Effector memory CD4-positive, alpha-beta T cell (primary cell): Measurements from ENCODE around the gene LCORL.

Experiments used
- DNase-seq, 3 donors: peaks; one replicate each; pipeline ENCODE4 v3.0.0-alpha.2; 2020
- H3K27ac ChIP-seq: 2 replicates; pipeline ENCODE4 v1.7.0; 2013; ENCODE audit warnings: mild to moderate bottlenecking, low read length, moderate library complexity; ENCODE audit not compliant: insufficient read depth, poor library complexity, severe bottlenecking
- H3K27me3 ChIP-seq: replicated peaks from 2 replicates; pipeline ENCODE4 v1.7.0; 2013; ENCODE audit warnings: mild to moderate bottlenecking, low read length; ENCODE audit not compliant: insufficient read depth, control insufficient read depth, poor library complexity, severe bottlenecking
- H3K36me3 ChIP-seq: 2 replicates; pipeline ENCODE4 v1.7.0; 2013; ENCODE audit warnings: mild to moderate bottlenecking, low read length, moderate library complexity; ENCODE audit not compliant: control insufficient read depth, insufficient read depth
- H3K4me1 ChIP-seq: 2 replicates; pipeline ENCODE4 v1.7.0; 2013; ENCODE audit warnings: low read length, mild to moderate bottlenecking; ENCODE audit not compliant: control insufficient read depth, insufficient read depth, poor library complexity, severe bottlenecking
- H3K4me3 ChIP-seq: 2 replicates; pipeline ENCODE4 v1.7.0; 2013; ENCODE audit warnings: low read length, low read depth, mild to moderate bottlenecking; ENCODE audit not compliant: insufficient read depth, poor library complexity, severe bottlenecking
- H3K9me3 ChIP-seq: 2 replicates; pipeline ENCODE4 v1.7.0; 2013; ENCODE audit warnings: mild to moderate bottlenecking, low read length, moderate library complexity; ENCODE audit not compliant: control insufficient read depth

Gene LCORL

GRCh38 chr4:17981063-17981462 is 40.5 kb downstream of the LCORL start:
- no peak for DNase-seq
- no peak overlapping the region for H3K4me3 ChIP-seq
- no peak overlapping the region for H3K27ac ChIP-seq
- no peaks in the 10 kb centered on the region for H3K4me1 ChIP-seq
- H3K36me3 ChIP-seq: no peaks in the 10 kb centered on the region
- no peaks in the 10 kb centered on the region for H3K9me3 ChIP-seq
- no peaks in the 10 kb centered on the region for H3K27me3 ChIP-seq

GRCh38 chr4:17968721-17969120 is 52.8 kb downstream of the LCORL start:
- H3K4me1 ChIP-seq: no peaks in the 10 kb centered on the region
- no peaks in the 10 kb centered on the region for H3K36me3 ChIP-seq
- no peak overlapping the region for H3K27ac ChIP-seq
- H3K4me3 ChIP-seq: no peak overlapping the region
- no peaks in the 10 kb centered on the region for H3K27me3 ChIP-seq
- H3K9me3 ChIP-seq: no peaks in the 10 kb centered on the region
- DNase-seq: no peak

DNA sequence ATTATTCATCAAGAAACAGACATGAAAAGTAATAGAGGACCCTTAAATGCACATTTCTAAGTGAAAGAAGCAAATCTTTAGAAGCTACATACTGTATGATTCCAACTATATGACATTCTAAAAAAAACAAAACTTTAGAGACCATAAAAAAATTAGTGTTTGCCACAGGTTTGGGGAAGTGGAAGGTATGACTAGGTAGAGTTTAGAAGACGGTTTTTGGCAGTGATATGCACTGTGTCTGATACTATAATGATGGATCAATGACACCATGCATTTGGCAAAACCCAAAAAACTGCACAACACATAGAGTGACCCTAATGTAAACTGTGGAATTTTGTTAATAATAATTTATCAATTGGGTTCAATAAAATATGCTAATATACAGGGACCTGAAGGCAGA is 54.5 kb downstream of the LCORL start:
- no peaks in the 10 kb centered on the region for H3K4me1 ChIP-seq
- no peak for DNase-seq
- no peak overlapping the region for H3K4me3 ChIP-seq
- no peaks in the 10 kb centered on the region for H3K27me3 ChIP-seq
- no peaks in the 10 kb centered on the region for H3K36me3 ChIP-seq
- no peak overlapping the region for H3K27ac ChIP-seq
- H3K9me3 ChIP-seq: no peaks in the 10 kb centered on the region

DNA sequence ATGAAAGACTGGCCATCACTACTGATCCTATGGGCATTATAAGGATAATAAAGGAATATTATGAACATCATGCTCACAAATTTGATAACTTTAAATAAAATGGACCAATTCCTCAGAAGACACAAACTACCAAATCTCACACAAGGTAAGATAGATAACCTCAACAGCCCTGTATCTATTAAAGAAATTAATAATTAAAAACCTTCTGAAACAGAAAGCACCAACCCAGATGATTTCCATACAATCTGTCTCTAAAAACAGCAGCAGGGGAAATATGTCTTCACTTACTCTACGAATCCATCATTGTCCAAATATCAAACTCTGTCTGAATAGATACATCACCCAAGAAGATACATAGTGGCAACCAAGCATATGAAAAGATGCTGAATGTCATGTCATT is 55.2 kb downstream of the LCORL start:
- no peak for DNase-seq

DNA sequence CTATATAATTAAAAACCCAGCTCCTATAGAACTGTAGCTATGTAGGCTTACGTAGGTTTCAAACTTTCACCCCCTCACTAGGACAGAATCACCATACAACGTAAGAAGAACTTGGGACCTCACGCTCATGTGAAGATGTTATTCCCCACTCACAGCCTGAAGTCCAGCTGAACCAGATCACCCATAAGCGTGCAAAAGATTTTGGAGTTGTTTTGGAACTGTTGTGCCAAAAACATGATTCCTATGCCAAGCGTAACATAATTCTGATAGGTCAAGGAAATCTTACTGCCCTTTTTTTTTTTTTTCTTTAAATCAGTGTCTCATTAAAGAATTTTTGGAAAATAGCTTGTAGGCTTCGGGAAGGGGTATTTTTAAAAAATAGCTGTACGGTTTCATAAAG is 57.0 kb downstream of the LCORL start:
- DNase-seq: no peak

More for the DNA sequence above, 55.2 kb downstream of the LCORL start:
- no peak overlapping the region for H3K27ac ChIP-seq
- no peaks in the 10 kb centered on the region for H3K9me3 ChIP-seq
- no peaks in the 10 kb centered on the region for H3K27me3 ChIP-seq
- no peak overlapping the region for H3K4me3 ChIP-seq
- no peaks in the 10 kb centered on the region for H3K36me3 ChIP-seq
- H3K4me1 ChIP-seq: no peaks in the 10 kb centered on the region

GRCh38 chr4:17962171-17962570 is 59.4 kb downstream of the LCORL start:
- Histone ChIP-seq H3K4me3 (no peak overlapping the region), H3K36me3 (peaks cover 2% of the 10 kb centered on the region), H3K27ac (no peak overlapping the region), H3K4me1 (no peaks in the 10 kb centered on the region), H3K9me3 (no peaks in the 10 kb centered on the region), H3K27me3 (no peaks in the 10 kb centered on the region)
- no peak for DNase-seq

More for the DNA sequence above, 57.0 kb downstream of the LCORL start:
- Histone ChIP-seq H3K9me3 (no peaks in the 10 kb centered on the region), H3K4me3 (no peak overlapping the region), H3K36me3 (no peaks in the 10 kb centered on the region), H3K4me1 (no peaks in the 10 kb centered on the region), H3K27ac (no peak overlapping the region), H3K27me3 (no peaks in the 10 kb centered on the region)

- no peaks in the 10 kb centered on the region for H3K9me3 ChIP-seq
- H3K27ac ChIP-seq: no peak overlapping the region
- no peak overlapping the region for H3K4me3 ChIP-seq
- DNase-seq: no peak
- H3K27me3 ChIP-seq: no peaks in the 10 kb centered on the region
- peaks cover 5% of the 10 kb centered on the region for H3K36me3 ChIP-seq
- no peaks in the 10 kb centered on the region for H3K4me1 ChIP-seq
These were observed 60.3 kb downstream of the LCORL start for GRCh38 chr4:17961249-17961648.

- H3K4me1 ChIP-seq: no peaks in the 10 kb centered on the region
- peaks cover 5% of the 10 kb centered on the region for H3K36me3 ChIP-seq
- no peaks in the 10 kb centered on the region for H3K9me3 ChIP-seq
- DNase-seq: no peak
- H3K4me3 ChIP-seq: no peak overlapping the region
- H3K27ac ChIP-seq: no peak overlapping the region
- H3K27me3 ChIP-seq: no peaks in the 10 kb centered on the region
These were observed 63.4 kb downstream of the LCORL start for GRCh38 chr4:17958181-17958580.

- Histone ChIP-seq H3K36me3 (peaks cover 5% of the 10 kb centered on the region), H3K27ac (no peak overlapping the region)
These were observed 63.9 kb downstream of the LCORL start for GRCh38 chr4:17957688-17958087.

DNA sequence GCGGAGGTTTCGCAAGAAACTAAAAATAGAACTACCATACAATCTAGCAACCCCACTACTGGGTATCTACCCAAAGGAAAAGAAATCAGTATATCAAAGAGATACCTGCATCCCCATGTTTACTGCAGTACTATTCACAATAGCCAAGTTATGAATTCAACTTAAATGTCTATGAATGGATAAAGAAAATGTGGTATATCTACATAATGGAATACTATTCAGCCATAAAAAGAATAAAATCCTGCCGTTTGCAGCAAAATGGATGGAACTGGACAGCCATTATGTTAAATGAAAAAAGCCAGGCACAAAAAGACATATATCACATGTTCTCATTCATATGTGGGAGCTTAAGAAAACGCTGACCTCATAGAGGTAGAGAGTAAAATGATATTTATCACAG is 65.3 kb downstream of the LCORL start:
- DNase-seq: no peak
- H3K36me3 ChIP-seq: peaks cover 5% of the 10 kb centered on the region

More at GRCh38 chr4:17957688-17958087, 63.9 kb downstream of the LCORL start:
- no peaks in the 10 kb centered on the region for H3K27me3 ChIP-seq
- DNase-seq: no peak
- no peaks in the 10 kb centered on the region for H3K9me3 ChIP-seq
- no peaks in the 10 kb centered on the region for H3K4me1 ChIP-seq
- H3K4me3 ChIP-seq: no peak overlapping the region

DNA sequence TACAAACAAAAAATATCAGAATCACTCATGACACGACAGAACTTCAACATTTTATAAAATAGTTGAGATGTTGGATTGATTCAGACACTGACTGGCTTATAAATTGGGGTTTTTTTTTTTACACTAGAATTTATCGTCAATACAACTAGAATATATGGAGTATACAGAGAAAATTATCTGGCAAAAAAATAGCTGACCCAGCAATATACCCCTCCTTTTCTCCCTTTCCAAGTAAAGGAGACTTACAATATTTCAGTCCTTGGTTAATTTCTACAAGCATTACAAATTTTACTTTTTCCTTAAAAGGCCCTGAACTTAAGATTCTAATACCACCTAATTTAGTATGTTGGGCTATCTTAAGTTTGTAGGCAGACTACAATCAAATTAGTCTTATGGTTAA is 76.3 kb downstream of the LCORL start:
- no peak for DNase-seq
- no peaks in the 10 kb centered on the region for H3K27me3 ChIP-seq
- no peak overlapping the region for H3K27ac ChIP-seq
- H3K9me3 ChIP-seq: no peaks in the 10 kb centered on the region
- H3K4me3 ChIP-seq: no peak overlapping the region
- H3K36me3 ChIP-seq: no peaks in the 10 kb centered on the region
- no peaks in the 10 kb centered on the region for H3K4me1 ChIP-seq

More for the DNA sequence above, 65.3 kb downstream of the LCORL start:
- Histone ChIP-seq H3K4me1 (no peaks in the 10 kb centered on the region), H3K27ac (no peak overlapping the region), H3K9me3 (no peaks in the 10 kb centered on the region), H3K4me3 (no peak overlapping the region), H3K27me3 (no peaks in the 10 kb centered on the region)
